GM18505 (cell line): Measurements from ENCODE around the gene GP1BB.
"Not testable (repeated sequence)": the region's sequence is repeated elsewhere in the genome, so short reads cannot be mapped to it uniquely, and the experiment has no call there.

ENCODE experiments used
- ATAC-seq: cut with Tn5 transposase; IDR thresholded peaks from one replicate; pipeline ENCODE4 v1.9.1; 2021; ENCODE audit not compliant: unreplicated experiment
- POLR2A ChIP-seq: IDR thresholded peaks from 4 replicates; pipeline ENCODE4 v1.6.1; 2011; ENCODE audit warnings: borderline replicate concordance; ENCODE audit not compliant: insufficient read depth, insufficient read length; ENCODE audit errors: extremely low read depth

GP1BB gene

DNA sequence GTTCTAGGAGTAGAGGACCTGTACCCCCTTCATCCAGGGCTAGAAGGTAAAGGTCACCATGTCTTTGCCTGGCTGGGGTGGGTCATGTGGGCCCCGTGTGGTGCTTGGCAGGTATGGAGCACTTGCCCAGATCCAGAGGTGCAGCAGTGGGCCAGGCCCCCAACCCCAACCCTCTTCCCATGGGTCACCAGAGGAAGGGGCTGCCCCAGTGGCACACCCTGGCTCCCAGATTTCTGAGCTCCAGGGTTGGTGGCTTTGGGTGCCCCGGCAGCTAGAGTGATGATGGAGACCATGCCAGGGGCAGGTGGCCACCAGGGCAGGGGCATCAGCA is 2.4 kb upstream of the GP1BB start:
- no peak for TF ChIP-seq POLR2A
- no peak for ATAC-seq

DNA sequence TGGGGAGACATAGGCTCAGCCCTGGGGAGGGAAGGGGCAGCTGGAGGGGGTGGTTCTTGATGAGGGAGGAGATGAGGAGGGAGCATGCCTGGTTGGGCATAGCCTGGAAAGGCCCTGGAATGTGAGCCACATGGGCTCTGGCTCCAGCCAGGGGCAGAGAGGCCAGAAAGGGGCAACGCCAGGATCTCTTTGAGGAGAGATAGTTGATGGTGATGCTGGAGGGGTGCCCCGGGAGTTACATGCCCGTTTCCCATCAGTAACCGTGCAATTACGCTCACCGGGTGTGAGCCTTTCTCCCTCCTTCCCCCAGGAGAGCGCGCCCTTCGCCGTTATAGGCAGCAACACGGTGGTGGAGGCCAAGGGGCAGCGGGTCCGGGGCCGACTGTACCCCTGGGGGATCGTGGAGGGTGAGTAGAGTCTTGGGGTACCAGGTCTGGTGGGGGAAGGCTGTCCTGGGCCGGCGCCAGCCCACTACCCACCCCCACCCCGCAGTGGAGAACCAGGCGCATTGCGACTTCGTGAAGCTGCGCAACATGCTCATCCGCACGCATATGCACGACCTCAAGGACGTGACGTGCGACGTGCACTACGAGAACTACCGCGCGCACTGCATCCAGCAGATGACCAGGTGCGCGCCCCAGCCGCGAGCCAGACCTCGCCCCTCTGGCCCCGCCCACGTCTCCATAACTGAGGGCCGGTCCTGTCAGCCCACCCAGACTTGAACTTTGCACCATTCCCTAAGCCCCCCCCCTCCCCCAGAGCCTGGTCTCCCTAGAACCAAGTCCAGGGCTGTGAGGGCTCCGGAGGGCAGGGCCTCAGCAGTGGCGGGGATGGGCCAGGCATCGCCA is 1.8 kb upstream of the GP1BB start:
- no peak for ATAC-seq
- TF ChIP-seq POLR2A, result no peak

DNA sequence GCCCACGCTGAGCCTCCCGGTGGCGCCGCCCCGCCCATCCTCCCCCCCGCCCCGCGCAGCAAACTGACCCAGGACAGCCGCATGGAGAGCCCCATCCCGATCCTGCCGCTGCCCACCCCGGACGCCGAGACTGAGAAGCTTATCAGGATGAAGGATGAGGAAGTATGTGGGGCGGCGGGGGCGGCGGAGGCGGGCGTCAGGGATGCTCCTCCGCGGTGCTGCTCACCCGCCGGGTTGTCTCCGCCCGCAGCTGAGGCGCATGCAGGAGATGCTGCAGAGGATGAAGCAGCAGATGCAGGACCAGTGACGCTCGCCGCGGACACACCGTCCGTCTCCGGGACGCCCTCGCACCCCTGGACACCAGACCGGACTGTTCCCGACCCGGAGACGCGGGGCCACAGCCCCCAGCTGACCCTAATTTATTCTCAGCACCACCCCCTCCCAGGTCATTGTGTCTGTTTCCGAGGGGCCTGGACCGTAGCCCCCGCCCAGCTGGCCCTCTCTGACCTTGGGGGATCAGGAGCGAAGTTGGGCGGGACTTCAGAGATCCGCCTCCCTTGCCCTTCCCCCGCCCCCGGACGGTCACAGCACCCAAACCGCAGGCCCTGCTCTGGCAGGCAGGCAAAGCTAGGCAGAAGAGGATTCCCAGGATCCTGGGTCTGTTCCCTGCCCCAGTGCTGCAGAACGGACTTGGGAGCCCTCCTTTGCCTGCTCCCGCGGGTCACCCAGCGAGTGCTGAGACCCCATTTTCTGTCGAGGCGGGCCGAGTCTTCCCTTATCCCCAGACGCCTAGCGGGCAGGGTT is 959 bp upstream of the GP1BB start:
- TF ChIP-seq POLR2A, result no peak
- ATAC-seq, result no peak

DNA sequence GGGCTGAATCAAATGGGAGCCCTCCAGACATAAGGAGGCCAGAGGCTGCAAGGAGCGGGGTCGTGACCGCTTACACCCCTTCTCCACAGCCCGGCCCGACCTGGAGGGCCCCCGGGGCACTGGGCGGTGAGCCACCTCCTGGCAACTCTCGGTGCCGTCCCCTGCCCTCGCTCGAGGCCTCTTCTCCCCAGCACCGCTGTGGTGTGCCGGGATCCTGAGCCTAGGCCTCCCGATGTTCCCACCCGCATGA is 432 bp upstream of the GP1BB start:
- no peak for ATAC-seq
- no peak for TF ChIP-seq POLR2A

DNA sequence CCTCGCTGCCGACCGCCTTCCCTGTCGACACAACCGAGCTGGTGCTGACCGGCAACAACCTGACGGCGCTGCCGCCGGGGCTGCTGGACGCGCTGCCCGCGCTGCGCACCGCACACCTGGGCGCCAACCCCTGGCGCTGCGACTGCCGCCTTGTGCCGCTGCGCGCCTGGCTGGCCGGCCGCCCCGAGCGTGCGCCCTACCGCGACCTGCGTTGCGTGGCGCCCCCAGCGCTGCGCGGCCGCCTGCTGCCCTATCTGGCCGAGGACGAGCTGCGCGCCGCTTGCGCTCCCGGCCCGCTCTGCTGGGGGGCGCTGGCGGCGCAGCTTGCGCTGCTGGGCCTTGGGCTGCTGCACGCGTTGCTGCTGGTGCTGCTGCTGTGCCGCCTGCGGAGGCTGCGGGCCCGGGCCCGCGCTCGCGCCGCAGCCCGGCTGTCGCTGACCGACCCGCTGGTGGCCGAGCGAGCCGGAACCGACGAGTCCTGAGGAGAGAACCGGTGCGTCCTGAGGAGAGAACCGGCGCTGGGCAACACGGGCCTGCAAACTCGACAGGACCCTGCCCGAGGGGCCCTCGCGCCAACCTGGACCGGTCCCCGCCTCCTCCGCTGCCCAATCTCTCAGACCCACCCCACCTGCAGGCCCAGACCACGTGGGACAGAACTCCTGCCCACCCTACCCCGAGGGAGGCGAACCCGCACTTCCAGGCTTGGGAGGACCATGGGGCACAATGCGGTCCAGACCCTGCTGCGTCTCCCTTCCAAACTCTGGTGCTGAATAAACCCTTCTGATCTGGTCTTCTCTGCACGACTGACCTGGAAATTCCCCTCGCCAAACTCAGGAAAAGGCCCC is 866 bp downstream of the GP1BB start:
- no peak for ATAC-seq
- TF ChIP-seq POLR2A, result no peak

DNA sequence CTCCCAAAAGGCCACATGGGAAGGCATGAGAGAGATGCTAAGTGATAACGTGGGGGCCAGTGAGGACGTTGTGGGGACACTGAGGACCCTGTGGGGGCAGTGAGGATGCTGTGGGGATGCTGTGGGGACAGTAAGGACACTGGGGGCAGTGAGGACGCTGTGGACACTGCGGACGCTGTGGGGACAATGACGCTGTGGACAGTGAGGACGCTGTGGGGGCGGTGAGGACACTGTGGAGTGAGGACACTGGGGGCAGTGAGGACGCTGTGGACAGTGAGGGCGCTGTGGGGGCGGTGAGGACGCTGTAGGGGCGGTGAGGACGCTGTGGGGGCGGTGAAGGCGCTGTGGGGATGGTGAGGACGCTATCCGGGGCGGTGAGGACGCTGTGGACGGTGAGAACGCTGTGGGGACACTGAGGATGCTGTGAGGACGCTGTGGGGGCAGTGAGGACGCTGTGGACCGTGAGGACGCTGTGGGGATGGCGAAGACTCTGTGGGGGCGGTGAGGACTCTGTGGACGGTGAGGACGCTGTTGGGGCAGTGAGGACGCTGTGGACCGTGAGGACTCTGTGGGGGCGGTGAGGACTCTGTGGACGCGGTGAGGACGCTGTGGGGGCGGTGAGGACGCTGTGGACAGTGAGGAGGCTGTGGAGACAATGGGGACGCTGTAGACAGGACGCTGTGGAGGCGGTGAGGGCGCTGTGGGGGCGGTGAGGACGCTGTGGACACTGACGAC is 1.8 kb downstream of the GP1BB start:
- TF ChIP-seq POLR2A, result no peak
- ATAC-seq, result no peak

DNA sequence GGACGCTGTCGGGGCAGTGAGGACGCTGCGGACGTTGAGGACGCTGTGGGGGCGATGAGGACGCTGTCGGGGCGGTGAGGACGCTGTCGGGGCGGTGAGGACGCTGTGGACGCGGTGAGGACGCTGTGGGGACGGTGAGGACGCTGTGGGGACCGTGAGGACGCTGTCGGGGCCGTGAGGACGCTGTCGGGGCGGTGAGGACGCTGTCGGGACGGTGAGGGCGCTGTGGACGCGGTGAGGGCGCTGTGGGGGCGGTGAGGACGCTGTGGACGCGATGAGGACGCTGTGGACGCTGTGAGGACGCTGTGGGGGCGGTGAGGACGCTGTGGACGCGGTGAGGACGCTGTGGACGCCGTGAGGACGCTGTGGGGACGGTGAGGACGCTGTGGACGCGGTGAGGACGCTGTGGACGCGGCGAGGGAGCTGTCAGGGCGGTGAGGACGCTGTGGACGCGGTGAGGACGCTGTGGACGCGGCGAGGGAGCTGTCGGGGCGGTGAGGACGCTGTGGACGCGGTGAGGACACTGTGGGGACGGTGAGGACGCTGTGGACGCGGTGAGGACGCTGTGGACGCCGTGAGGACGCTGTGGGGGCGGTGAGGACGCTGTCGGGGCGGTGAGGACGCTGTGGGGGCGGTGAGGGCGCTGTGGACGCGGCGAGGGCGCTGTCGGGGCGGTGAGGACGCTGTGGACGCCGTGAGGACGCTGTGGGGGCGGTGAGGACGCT is 2.9 kb downstream of the GP1BB start:
- ATAC-seq, result not testable (repeated sequence)

DNA sequence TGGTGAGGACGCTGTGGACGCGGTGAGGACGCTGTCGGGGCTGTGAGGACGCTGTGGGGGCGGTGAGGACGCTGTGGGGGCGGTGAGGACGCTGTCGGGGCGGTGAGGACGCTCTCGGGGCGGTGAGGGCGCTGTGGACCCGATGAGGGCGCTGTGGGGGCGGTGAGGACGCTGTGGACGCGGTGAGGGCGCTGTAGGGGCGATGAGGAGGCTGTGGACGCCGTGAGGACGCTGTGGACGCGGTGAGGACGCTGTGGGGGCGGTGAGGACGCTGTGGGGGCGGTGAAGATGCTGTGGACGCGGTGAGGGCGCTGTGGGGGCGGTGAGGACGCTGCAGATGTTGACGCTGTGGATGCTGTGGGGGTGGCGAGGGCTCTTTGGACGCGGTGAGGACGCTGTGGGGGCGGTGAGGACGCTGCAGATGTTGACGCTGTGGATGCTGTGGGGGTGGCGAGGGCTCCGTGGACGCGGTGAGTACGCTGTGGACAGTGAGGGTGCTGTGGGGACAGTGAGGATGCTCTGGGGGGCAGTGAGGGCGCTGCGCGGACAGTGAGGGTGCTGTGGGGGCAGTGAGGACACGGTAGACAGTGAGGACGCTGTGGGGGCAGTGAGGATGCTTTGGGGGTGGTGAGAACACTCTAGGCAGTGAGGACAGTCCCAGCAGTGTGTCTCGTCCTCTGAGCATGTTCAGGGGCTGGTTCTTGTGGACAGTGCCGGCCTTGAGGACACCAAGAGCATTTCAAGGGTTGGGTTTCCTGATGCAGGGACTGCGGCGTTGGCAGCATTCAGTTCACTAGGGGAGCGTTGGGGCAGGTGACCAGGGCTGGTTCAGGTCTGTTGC is 4.2 kb downstream of the GP1BB start:
- TF ChIP-seq POLR2A, result no peak
- no peak for ATAC-seq

DNA sequence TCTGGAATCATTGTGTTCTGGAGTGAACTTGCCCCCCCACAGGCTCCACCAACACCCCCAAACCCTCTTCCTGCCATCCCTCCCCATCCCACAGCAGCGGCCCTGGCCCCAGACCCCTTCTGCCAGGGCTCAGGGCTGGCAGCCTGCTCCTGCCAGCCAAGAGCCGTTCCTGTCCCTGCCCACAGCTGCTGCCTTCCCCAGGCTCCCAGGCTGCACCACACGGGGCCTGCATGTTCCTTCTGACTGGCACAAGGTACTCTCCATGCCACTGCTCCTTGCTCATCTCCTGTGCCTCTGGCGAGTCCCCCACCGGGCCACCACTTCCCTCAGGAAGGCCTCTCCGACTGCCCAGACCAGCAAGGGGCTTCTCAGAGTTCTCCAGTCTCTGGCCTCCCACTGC is 4.9 kb downstream of the GP1BB start:
- ATAC-seq, result no peak
- TF ChIP-seq POLR2A, result no peak

DNA sequence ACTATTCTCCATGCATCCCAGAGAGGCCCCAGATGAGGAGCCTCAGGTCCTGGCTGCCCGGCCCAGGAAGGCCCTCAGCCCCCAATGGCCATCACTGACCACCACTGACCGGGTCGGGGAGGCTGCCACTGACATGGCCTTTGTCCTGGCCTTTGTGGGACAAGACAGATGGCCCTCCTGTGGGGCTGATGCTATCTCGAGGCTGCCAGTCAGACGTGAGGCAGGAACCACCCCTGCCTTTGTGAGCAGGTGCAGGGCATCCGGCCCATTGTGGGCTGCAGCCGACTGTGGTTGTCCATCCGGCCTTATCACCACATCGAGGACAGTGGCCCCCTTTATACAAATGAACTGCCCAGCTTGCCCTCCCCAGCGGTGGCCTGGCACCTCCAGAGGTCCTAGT is 5.5 kb downstream of the GP1BB start:
- no peak for TF ChIP-seq POLR2A
- no peak for ATAC-seq

DNA sequence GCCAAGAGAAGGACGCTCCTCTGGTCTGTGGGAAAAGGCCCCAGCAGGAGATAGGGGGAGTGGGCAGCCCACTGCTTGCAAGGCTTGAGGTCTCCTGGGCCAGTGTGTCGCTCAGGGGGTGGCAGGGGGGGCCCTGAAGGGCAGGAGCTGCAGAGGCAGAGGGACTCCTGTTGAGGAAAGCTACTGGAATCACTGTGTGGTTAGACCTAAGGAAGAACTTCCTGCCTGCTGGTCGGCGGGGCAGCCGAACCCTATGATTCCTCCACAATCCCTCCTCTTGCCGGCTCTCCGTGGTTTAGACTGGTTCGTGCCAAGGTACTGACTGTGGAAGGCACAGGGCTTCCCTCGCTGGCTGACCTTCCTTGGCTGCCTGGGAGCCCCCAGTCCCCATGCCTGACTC is 6.2 kb downstream of the GP1BB start:
- no peak for ATAC-seq
- TF ChIP-seq POLR2A, result no peak

DNA sequence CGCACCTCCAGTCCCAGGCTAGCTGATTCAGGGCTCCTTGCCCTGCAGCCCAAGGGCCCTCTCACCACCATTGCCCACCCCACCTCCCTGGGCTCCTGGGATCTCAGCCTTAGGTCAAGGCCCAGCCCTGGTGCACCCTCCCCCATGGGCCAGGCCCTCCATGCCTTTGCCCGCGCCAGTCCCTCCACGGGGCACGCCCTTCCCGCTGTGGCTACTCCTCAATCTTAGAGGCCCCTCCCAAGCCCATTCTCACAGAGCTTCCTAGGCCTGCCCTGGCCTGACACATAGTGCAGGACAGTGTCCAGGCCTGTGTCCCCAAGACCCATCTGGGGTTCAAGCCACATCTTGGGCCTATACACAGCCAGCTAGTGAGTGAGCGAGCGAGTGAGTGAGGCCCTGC is 6.9 kb downstream of the GP1BB start:
- TF ChIP-seq POLR2A, result no peak
- no peak for ATAC-seq
